ENCODE measurements around the gene HDAC11.

DNA sequence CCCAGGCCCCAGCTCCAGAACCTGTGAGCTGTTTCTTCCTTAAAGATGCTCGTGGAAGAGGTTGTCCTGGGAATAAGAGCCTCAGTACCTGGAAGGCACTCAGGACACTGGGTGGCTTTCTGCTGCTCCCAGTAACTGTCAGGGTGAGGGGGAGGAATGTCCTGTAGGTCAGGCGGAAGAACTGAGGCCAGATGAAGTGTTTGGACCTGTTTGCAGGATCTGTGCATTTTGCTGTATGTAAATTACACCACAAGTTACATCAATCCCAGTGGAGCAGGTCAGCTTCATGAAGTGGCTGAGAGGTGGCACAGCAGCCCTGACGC, 27.1 kb downstream of the HDAC11 start:
- TF ChIP-seq ZNF274 (IDR thresholded peaks at IDR 0.05; ENCODE audit: insufficient read depth, insufficient read length) (no peak), POLR2AphosphoS5 (IDR thresholded peaks at IDR 0.05; ENCODE audit: low read length) (no peak), CHD1 (IDR thresholded peaks at IDR 0.05; ENCODE audit: low read depth, low read length) (no peak), ZZZ3 (IDR thresholded peaks at IDR 0.05; ENCODE audit: control insufficient read depth, insufficient read length, low read depth) (no peak)
- TF ChIP-seq, protein P1, sequence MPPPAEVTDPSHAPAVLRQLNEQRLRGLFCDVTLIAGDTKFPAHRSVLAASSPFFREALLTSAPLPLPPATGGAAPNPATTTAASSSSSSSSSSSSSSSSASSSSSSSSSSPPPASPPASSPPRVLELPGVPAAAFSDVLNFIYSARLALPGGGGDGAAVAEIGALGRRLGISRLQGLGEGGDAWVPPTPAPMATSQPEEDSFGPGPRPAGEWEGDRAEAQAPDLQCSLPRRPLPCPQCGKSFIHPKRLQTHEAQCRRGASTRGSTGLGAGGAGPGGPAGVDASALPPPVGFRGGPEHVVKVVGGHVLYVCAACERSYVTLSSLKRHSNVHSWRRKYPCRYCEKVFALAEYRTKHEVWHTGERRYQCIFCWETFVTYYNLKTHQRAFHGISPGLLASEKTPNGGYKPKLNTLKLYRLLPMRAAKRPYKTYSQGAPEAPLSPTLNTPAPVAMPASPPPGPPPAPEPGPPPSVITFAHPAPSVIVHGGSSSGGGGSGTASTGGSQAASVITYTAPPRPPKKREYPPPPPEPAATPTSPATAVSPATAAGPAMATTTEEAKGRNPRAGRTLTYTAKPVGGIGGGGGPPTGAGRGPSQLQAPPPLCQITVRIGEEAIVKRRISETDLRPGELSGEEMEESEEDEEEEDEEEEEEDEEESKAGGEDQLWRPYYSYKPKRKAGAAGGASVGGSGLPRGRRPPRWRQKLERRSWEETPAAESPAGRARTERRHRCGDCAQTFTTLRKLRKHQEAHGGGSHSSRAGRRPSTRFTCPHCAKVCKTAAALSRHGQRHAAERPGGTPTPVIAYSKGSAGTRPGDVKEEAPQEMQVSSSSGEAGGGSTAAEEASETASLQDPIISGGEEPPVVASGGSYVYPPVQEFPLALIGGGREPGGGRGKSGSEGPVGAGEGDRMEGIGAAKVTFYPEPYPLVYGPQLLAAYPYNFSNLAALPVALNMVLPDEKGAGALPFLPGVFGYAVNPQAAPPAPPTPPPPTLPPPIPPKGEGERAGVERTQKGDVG (CRISPR knock-in tag; IDR thresholded peaks at IDR 0.05) = no peak
